ENCODE measurements around the gene C10orf71. TPM values are rescaled to one million over a fixed set of nuclear protein-coding genes. Genes with fewer than 3 reads are reported as not detected.

Gene C10orf71
- polyA plus RNA-seq, 2 of the 4 experiments (the other 2 are of a cell fraction) = not detected

DNA sequence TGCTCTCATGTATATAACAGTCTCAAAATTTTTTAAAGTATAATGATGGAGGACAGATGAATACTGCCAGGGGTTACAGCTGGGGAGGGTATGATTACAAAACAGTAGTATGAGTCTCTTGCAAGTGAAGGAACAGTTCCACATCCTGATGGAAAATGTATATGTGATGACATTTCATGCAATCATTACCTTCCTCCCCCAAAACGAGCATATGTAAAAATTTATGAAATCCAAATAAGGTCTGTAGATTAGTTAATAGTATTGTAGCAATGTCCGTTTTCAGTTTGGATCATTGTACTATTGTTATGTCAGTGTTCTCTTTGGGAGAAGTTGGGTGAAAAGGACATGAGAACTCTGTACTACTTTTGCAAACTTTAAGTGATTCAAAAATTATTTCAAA, 58.9 kb downstream of the C10orf71 start:
- no peak for ATAC-seq
- ChIA-PET POLR2A (no interaction called here), CTCF (interaction anchor here (1.4 kb wide), 1 partner anchor 10 kb away, joined by 3 read pairs; no protein-coding TSS in a partner anchor)
- TF ChIP-seq, protein P1, sequence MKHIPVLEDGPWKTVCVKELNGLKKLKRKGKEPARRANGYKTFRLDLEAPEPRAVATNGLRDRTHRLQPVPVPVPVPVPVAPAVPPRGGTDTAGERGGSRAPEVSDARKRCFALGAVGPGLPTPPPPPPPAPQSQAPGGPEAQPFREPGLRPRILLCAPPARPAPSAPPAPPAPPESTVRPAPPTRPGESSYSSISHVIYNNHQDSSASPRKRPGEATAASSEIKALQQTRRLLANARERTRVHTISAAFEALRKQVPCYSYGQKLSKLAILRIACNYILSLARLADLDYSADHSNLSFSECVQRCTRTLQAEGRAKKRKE (CRISPR knock-in tag; IDR thresholded peaks at IDR 0.05; ENCODE audit: low read depth) = no peak
- no peak for TF ChIP-seq HOXB5 (CRISPR knock-in tag; IDR thresholded peaks at IDR 0.05)
- no peak for TF ChIP-seq SREBF2 (IDR thresholded peaks at IDR 0.05)
- no peak for TF ChIP-seq HOXA7 (CRISPR knock-in tag; IDR thresholded peaks at IDR 0.05)
- TF ChIP-seq CHD4 (IDR thresholded peaks at IDR 0.05; ENCODE audit: borderline replicate concordance) = no peak
- FAIRE-seq = no peak
- Histone ChIP-seq H3K9me3 (no peaks in the 10 kb centered on the region), H3K4me2 (no peak overlapping the region), H3K27ac (no peak overlapping the region), H3K4me1 (no peaks in the 10 kb centered on the region), H3K4me3 (no peak overlapping the region)
- WGBS (ENCODE audit: missing lambda C conversion rate) = 6% methylated on average over 2 of the region's 2 CpGs
- no peak for DNase-seq (ENCODE audit: low read depth in 1 of 2, low spot score in 1 of 2)

DNA sequence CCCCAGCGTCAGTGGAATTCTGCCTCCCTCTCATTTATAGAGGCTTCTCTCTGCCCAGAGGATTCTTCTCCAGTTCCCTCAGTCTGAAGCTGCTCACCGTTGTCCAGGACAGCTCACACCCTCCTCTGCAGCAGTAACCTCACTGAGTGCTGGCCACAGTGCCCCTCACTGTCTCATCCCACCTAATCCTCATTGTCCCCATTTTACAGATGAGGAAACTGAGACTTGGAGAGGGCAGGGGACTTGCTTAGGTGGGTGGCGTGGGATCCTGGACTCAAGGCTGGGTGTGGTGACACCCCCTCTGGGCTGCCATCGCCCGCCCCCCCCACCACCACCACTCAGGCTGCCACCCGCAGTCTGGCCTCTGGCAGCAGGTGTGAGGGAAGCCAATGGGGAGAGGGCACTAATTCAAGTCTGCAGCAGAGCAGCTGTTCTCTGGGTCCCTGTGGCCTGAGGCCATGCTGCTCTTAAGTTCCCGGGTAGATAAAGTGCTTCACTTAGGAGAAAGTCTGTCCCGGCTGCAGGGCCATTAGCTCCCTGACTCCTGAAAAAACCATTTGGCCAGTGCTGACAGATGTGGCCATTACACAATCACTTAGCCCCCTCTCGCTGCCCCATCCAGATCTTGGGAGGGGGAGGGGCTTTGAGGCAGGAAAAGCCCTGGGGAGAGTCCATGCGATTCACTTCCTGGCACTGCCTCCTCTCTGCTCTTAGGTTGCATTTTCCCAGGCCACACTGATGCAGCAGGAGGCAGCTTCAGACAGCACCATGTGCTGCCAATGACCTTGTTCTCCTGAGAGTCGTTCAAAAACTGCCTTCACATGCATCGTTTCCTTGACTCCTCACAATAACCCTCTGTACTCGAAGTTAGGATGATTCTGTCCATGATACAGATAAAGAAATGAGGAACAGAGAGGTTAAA, 60.6 kb downstream of the C10orf71 start:
- CTCF ChIA-PET = interaction anchor here (0.6 to 1.5 kb wide), 3 partner anchors 9 to 36 kb away, joined by 3 read pairs; no protein-coding TSS in a partner anchor
- WGBS (ENCODE audit: missing lambda C conversion rate) = 39% methylated on average over 9 of the region's 13 CpGs
- no peak for TF ChIP-seq RNF2 (IDR thresholded peaks at IDR 0.05; ENCODE audit: borderline replicate concordance, low read depth)
- TF ChIP-seq, protein P2, sequence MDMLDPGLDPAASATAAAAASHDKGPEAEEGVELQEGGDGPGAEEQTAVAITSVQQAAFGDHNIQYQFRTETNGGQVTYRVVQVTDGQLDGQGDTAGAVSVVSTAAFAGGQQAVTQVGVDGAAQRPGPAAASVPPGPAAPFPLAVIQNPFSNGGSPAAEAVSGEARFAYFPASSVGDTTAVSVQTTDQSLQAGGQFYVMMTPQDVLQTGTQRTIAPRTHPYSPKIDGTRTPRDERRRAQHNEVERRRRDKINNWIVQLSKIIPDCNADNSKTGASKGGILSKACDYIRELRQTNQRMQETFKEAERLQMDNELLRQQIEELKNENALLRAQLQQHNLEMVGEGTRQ (IDR thresholded peaks at IDR 0.05) = no peak
- no peak for TF ChIP-seq TFCP2L1 (CRISPR knock-in tag; IDR thresholded peaks at IDR 0.05)
- TF ChIP-seq, protein P3, sequence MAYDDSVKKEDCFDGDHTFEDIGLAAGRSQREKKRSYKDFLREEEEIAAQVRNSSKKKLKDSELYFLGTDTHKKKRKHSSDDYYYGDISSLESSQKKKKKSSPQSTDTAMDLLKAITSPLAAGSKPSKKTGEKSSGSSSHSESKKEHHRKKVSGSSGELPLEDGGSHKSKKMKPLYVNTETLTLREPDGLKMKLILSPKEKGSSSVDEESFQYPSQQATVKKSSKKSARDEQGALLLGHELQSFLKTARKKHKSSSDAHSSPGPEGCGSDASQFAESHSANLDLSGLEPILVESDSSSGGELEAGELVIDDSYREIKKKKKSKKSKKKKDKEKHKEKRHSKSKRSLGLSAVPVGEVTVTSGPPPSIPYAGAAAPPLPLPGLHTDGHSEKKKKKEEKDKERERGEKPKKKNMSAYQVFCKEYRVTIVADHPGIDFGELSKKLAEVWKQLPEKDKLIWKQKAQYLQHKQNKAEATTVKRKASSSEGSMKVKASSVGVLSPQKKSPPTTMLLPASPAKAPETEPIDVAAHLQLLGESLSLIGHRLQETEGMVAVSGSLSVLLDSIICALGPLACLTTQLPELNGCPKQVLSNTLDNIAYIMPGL (CRISPR knock-in tag; IDR thresholded peaks at IDR 0.05; ENCODE audit: borderline replicate concordance) = no peak
- TF ChIP-seq ZC3H11A (IDR thresholded peaks at IDR 0.05) = no peak
- no peak for TF ChIP-seq MYC (IDR thresholded peaks at IDR 0.05; ENCODE audit: borderline replicate concordance, low read length)
- TF ChIP-seq SMC3 (IDR thresholded peaks at IDR 0.05) = no peak
- FAIRE-seq (no peak), ATAC-seq (no peak), DNase-seq (ENCODE audit: low read depth in 1 of 2, low spot score in 1 of 2) (no peak)
- Histone ChIP-seq H3K4me2 (no peak overlapping the region), H3K4me1 (no peaks in the 10 kb centered on the region), H3K27ac (no peak overlapping the region), H3K9me3 (no peaks in the 10 kb centered on the region), H3K4me3 (no peak overlapping the region)
- POLR2A ChIA-PET = no interaction called here

DNA sequence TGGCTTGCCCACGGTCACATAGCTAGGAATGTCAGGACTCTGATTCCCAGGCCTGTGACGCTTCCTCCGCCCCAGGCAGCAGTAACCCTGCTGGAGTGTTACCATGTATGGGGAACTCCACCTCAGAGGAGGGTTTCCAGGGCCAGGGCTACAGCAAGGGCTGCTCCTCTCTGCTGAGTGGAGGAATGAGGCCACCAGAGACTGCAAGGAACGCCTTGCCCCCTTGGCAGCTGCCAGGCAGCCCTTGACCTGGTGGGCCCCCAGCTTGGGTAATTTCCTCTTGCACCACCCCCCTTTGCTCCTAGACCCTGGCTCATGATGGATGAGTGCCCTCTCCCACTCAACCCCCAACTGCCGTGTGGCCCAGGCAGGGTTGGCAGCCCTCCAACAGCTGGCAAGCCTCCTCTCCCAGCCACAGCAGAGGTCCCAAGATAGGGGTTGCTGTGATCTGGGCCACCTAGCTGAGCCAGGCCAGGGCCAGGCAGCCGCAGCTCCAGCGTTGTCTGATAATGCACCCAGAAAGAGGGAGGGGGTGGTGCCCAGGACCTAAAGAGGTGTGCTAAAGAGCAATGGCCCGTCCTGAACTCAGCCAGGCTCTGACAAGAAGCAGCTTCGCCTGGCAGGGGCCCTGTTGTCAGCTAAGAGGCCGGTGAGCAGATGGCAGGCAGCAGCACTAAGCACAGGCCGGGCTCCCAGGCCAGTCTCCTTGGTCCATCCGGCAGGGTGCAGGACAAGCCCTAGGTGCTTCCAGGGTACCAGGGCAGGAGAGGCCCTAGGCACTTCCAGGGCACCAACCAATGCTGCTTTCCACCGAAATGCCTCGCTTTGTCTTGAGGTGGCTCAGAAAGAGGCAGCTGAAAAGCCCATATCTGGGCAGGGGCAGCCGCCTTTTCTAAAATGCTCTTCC, 61.6 kb downstream of the C10orf71 start:
- no peak overlapping the region for H3K4me2 ChIP-seq
- H3K27ac ChIP-seq = no peak overlapping the region
- no peaks in the 10 kb centered on the region for H3K9me3 ChIP-seq
- no peak overlapping the region for H3K4me3 ChIP-seq
- no peaks in the 10 kb centered on the region for H3K4me1 ChIP-seq
- 64% methylated on average over 12 of the region's 15 CpGs for WGBS (ENCODE audit: missing lambda C conversion rate)
- CTCF ChIA-PET = interaction anchor here (1.5 kb wide), 1 partner anchor 36 kb away, joined by 3 read pairs; no protein-coding TSS in a partner anchor
- POLR2A ChIA-PET = no interaction called here
- DNase-seq (ENCODE audit: low read depth in 1 of 2, low spot score in 1 of 2) (no peak), ATAC-seq (no peak; a peak in 1 of 6 replicates), FAIRE-seq (no peak)
- TF ChIP-seq NFE2L2 (conservative IDR thresholded peaks at IDR 0.05; ENCODE audit: low read length) (no peak), PHF8 (IDR thresholded peaks at IDR 0.05; ENCODE audit: borderline replicate concordance, low read depth) (no peak), ESRRA (IDR thresholded peaks at IDR 0.05; ENCODE audit: borderline replicate concordance, low read length) (no peak), RARB (CRISPR knock-in tag; IDR thresholded peaks at IDR 0.05) (no peak), HEYL (CRISPR knock-in tag; IDR thresholded peaks at IDR 0.05) (no peak)

All from A549 (cell line).